GM18499 (cell line): ENCODE data around the gene PDE6A.
"Not testable (repeated sequence)": the region's sequence is repeated elsewhere in the genome, so short reads cannot be mapped to it uniquely, and the experiment has no call there.

Experiments used
- ATAC-seq: cut with Tn5 transposase; IDR thresholded peaks from one replicate; pipeline ENCODE4 v1.9.1; 2021; ENCODE audit warnings: moderate number of reproducible peaks; ENCODE audit not compliant: insufficient read depth, unreplicated experiment

PDE6A gene

GRCh38 chr5:149953436-149954121, 9.0 kb upstream of the PDE6A start:
- no peak for ATAC-seq

- ATAC-seq: no peak
Observed at GRCh38 chr5:149951138-149951749, 6.7 kb upstream of the PDE6A start.

GRCh38 chr5:149948993-149949392, 4.4 kb upstream of the PDE6A start:
- ATAC-seq: no peak

- no peak for ATAC-seq
Observed at GRCh38 chr5:149946118-149946517, 1.5 kb upstream of the PDE6A start.

GRCh38 chr5:149943177-149943949, 1.2 kb downstream of the PDE6A start:
- not testable (repeated sequence) for ATAC-seq

- ATAC-seq: not testable (repeated sequence)
Observed at GRCh38 chr5:149942741-149943169, 1.8 kb downstream of the PDE6A start.

GRCh38 chr5:149942199-149942598, 2.4 kb downstream of the PDE6A start:
- ATAC-seq: no peak

GRCh38 chr5:149941795-149942194, 2.8 kb downstream of the PDE6A start:
- ATAC-seq: no peak

- no peak for ATAC-seq
Observed at GRCh38 chr5:149940941-149941644, 3.5 kb downstream of the PDE6A start.

- ATAC-seq: no peak
Observed at GRCh38 chr5:149940077-149940574, 4.5 kb downstream of the PDE6A start.

GRCh38 chr5:149939546-149939945, 5.0 kb downstream of the PDE6A start:
- no peak for ATAC-seq

GRCh38 chr5:149938791-149939358, 5.7 kb downstream of the PDE6A start:
- ATAC-seq: no peak

- ATAC-seq: no peak
Observed at GRCh38 chr5:149938279-149938678, 6.3 kb downstream of the PDE6A start.

GRCh38 chr5:149937610-149938009, 7.0 kb downstream of the PDE6A start:
- no peak for ATAC-seq

GRCh38 chr5:149936700-149937091, 7.9 kb downstream of the PDE6A start:
- no peak for ATAC-seq

- ATAC-seq: no peak
Observed at GRCh38 chr5:149936044-149936699, 8.4 kb downstream of the PDE6A start.

- no peak for ATAC-seq
Observed at GRCh38 chr5:149935431-149935901, 9.1 kb downstream of the PDE6A start.

- no peak for ATAC-seq
Observed at GRCh38 chr5:149932445-149933350, 11.9 kb downstream of the PDE6A start.
